KOPT-K1 (cell line): ENCODE measurements around the gene MYH4.

Experiments
- H3K27ac ChIP-seq: fragments of 200-600 bp; sonication (generic); 2 replicates; pipeline ENCODE4 v1.5.1; 2016; ENCODE audit warnings: antibody characterized with exemption, mild to moderate bottlenecking, low read depth, low read length; ENCODE audit not compliant: poor library complexity, severe bottlenecking
- H3K36me3 ChIP-seq: fragments of 200-600 bp; sonication (generic); 2 replicates; pipeline ENCODE4 v1.5.1; 2017; ENCODE audit warnings: antibody characterized with exemption, mild to moderate bottlenecking, low read length, moderate library complexity; ENCODE audit not compliant: insufficient read depth
- H3K9me3 ChIP-seq: fragments of 200-600 bp; sonication (generic); 2 replicates; pipeline ENCODE4 v1.5.1; 2017; ENCODE audit warnings: antibody characterized with exemption, low read length, mild to moderate bottlenecking; ENCODE audit not compliant: insufficient read depth, poor library complexity, severe bottlenecking

The MYH4 gene

GRCh38 chr17:10469459-10469858 is at the start of gene MYH4:
TSS of gene MYH4 (minus strand) at chr17:10469559. CDS start at chr17:10466745, 2,814 bp downstream.
- Histone ChIP-seq H3K36me3 (no peaks in the 10 kb centered on the region), H3K9me3 (no peaks in the 10 kb centered on the region), H3K27ac (no peak within 1 kb of the TSS)

DNA sequence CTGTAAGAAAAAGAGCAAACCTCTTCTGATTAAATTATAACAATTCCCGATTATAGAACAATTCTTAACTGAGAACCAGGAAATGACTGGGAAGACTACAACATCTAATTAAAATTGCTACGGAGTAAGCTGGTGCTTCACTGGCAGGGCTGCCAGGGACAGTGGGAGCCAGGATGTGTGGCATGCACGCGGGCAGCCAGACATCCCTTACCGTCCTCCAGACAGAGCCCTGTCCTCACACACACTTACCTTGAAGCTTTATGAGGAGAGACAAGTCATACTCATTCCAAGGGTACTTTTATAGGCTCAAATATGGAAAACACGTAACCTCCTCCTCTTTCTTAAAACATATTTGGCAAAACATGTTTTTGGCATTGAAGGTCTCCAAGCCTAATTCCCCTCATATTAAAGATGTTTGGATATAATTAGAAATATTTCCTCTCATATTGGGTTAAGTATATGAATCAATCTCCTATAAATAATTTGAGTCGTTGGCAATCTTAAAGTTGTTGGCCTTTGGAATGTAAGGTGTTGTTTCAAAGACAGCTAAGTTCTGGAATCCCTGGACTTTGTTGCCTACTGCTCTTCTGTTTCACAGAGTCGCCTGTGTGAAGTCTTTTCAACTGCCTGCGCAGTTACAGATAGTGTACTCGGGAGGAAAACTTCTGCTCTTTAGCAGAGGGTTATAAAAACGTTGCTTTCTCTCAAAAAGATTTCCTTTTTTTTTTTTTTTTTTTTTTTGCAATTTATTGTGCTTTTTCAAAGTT is 49.1 kb upstream of the MYH4 start, which contains the start of gene MYH1:
TSS of gene MYH1 (minus strand) at position 272 of the 767 bp plus-strand sequence. CDS start 1,900 bp downstream, outside the sequence.
- H3K27ac ChIP-seq: no peak within 1 kb of the TSS
- no peaks in the 10 kb centered on the region for H3K36me3 ChIP-seq

DNA sequence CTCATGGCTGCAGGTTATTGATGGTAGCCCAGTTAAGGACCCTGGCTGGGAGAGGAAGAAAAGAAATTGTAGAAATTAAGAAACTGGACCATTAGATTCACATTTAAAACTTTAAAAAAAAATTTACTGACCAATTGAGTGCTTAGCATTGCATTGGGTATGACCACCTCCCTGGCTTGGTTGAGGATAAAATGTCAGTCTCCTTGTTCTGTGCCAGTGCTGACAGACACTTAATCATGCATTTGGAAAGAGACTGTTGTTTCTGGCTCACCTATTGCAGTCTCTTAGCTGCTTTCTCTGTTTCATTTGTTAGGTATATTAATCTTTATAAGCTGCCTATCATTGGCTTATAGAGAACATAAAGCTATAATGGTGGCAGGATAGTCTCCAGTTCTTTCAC is 47.3 kb upstream of the MYH4 start:
- Histone ChIP-seq H3K9me3 (no peaks in the 10 kb centered on the region), H3K27ac (no peak overlapping the region), H3K36me3 (no peaks in the 10 kb centered on the region)

More for the DNA sequence above, 49.1 kb upstream of the MYH4 start, which contains the start of gene MYH1:
- H3K9me3 ChIP-seq: no peaks in the 10 kb centered on the region

- Histone ChIP-seq H3K9me3 (no peaks in the 10 kb centered on the region), H3K36me3 (no peaks in the 10 kb centered on the region), H3K27ac (no peak overlapping the region)
Observed at GRCh38 chr17:10516065-10516464, 46.7 kb upstream of the MYH4 start.

- Histone ChIP-seq H3K9me3 (no peaks in the 10 kb centered on the region), H3K27ac (no peak overlapping the region), H3K36me3 (no peaks in the 10 kb centered on the region)
Observed at GRCh38 chr17:10513299-10514067, 44.1 kb upstream of the MYH4 start.

- Histone ChIP-seq H3K27ac (no peak overlapping the region), H3K36me3 (no peaks in the 10 kb centered on the region), H3K9me3 (no peaks in the 10 kb centered on the region)
Observed at GRCh38 chr17:10512856-10513255, 43.5 kb upstream of the MYH4 start.

- H3K27ac ChIP-seq: no peak overlapping the region
Observed at GRCh38 chr17:10499950-10500349, 30.6 kb upstream of the MYH4 start.

GRCh38 chr17:10492004-10492403 is 22.6 kb upstream of the MYH4 start:
- H3K36me3 ChIP-seq: no peaks in the 10 kb centered on the region
- no peak overlapping the region for H3K27ac ChIP-seq
- H3K9me3 ChIP-seq: peaks cover 19% of the 10 kb centered on the region

More at GRCh38 chr17:10499950-10500349, 30.6 kb upstream of the MYH4 start:
- no peaks in the 10 kb centered on the region for H3K36me3 ChIP-seq
- H3K9me3 ChIP-seq: no peaks in the 10 kb centered on the region

DNA sequence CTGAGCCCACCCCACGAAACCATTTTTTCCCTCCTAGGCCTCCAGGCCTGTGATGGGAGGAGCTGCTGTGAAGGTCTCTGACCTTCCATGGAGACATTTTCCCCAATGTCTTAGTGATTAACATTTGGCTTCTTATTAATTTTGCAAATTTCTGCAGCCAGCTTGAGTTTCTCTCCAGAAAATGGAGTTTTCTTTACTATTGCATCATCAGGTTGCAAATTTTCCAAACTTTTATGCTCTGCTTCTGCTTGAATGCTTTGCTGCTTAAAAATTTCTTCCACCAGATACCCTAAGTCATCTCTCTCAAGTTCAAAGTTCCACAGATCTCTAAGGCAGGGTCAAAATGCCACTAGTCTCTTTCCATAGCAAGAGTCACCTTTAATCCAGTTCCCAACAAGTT is 12.9 kb upstream of the MYH4 start:
- no peak overlapping the region for H3K27ac ChIP-seq
- H3K9me3 ChIP-seq: peaks cover 12% of the 10 kb centered on the region
- no peaks in the 10 kb centered on the region for H3K36me3 ChIP-seq

DNA sequence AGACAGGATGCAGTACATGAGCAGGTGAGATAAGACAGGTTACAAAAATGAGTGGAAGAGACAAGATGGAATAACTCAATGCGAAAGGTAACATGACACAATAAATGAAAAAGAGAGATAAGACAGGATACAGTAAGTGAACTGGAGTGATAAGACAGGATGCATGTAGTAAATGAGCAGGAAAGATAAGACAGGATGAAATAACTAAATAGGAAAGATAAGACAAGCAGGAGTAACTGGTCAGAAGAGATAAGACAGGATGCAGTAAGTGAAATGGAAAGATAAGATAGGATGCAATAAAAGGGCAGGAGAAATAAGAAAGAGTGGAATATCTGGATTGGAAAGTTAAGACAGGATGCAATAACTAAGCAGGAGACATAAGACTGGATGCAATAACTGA is 8.3 kb upstream of the MYH4 start:
- H3K9me3 ChIP-seq: peaks cover 12% of the 10 kb centered on the region
- no peaks in the 10 kb centered on the region for H3K36me3 ChIP-seq
- H3K27ac ChIP-seq: no peak overlapping the region

DNA sequence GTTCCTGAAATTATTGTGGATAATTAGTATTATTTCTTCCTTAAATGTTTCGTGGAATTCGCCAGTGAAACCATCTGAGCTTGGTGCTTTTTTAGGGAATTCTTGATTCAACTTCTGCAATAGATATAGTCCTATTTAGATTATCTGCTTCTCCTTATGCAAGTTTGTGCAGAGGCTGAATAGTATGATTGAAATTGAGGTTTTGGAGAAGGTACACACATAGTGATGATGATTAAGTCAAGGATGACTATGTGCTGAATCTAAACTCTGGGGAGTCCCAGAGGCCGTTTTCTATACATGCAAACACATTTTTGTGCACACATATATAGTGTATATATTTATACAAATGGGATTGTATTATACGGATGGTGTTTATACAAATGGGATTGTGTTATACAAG is 5.2 kb upstream of the MYH4 start:
- H3K9me3 ChIP-seq: no peaks in the 10 kb centered on the region
- H3K36me3 ChIP-seq: no peaks in the 10 kb centered on the region
- no peak overlapping the region for H3K27ac ChIP-seq

DNA sequence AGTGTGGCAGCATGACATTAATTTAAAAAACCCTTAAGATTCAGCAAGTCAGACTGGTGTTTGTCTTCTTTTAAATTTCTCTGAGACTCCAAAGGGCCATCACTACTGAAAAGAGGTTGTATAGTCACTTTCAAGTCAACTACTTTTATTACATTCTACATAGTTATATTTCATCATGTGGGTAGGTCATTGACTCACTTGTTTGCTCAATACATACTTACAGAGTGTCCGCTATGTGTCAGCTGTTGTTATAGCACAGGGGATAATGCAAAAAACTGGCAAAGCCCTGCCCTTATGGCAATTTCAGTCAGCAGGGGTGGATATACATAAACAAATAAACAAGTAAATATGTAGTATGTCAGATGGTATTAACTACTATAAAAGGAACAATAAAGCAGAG is 2.5 kb upstream of the MYH4 start:
- Histone ChIP-seq H3K27ac (no peak overlapping the region), H3K9me3 (no peaks in the 10 kb centered on the region), H3K36me3 (no peaks in the 10 kb centered on the region)

DNA sequence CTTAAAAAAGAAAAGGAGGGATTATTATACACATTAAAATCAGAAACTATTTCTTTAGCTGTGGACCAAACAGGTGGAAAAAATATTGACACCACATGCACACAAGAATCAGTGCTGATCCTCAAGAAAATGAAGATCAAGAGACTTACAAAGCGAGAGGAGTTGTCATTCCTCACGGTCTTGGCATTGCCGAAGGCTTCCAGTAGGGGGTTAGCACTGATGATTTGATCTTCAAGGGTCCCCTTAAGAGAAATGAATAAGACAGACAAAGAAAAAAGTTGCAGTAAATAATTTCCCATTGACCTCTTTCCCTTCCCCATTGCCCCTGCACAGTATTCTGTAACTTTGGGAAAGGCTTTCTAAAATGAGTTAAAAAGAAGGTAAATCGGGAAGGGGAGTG is 6.0 kb downstream of the MYH4 start:
- no peaks in the 10 kb centered on the region for H3K9me3 ChIP-seq
- no peaks in the 10 kb centered on the region for H3K36me3 ChIP-seq
- H3K27ac ChIP-seq: no peak overlapping the region

- Histone ChIP-seq H3K9me3 (no peaks in the 10 kb centered on the region), H3K27ac (no peak overlapping the region), H3K36me3 (no peaks in the 10 kb centered on the region)
Observed at GRCh38 chr17:10460062-10460461, 9.3 kb downstream of the MYH4 start.

GRCh38 chr17:10458701-10459100 is 10.7 kb downstream of the MYH4 start:
- Histone ChIP-seq H3K27ac (no peak overlapping the region), H3K36me3 (no peaks in the 10 kb centered on the region), H3K9me3 (no peaks in the 10 kb centered on the region)
